GM23248 (cell line): ENCODE data around the gene NXF1.

ENCODE experiments used
- EZH2 ChIP-seq: fragments of 200-600 bp; sonication (generic); IDR thresholded peaks from 2 replicates; pipeline ENCODE4 v1.6.1; 2018; ENCODE audit warnings: antibody characterized with exemption, mild to moderate bottlenecking; ENCODE audit not compliant: insufficient read depth, poor library complexity, severe bottlenecking
- EZH2phosphoT487 ChIP-seq: fragments of 200-600 bp; sonication (generic); IDR thresholded peaks from 2 replicates; pipeline ENCODE4 v1.6.1; 2018; ENCODE audit warnings: antibody characterized with exemption, moderate library complexity, mild to moderate bottlenecking, low read depth; ENCODE audit not compliant: insufficient read depth

DNA sequence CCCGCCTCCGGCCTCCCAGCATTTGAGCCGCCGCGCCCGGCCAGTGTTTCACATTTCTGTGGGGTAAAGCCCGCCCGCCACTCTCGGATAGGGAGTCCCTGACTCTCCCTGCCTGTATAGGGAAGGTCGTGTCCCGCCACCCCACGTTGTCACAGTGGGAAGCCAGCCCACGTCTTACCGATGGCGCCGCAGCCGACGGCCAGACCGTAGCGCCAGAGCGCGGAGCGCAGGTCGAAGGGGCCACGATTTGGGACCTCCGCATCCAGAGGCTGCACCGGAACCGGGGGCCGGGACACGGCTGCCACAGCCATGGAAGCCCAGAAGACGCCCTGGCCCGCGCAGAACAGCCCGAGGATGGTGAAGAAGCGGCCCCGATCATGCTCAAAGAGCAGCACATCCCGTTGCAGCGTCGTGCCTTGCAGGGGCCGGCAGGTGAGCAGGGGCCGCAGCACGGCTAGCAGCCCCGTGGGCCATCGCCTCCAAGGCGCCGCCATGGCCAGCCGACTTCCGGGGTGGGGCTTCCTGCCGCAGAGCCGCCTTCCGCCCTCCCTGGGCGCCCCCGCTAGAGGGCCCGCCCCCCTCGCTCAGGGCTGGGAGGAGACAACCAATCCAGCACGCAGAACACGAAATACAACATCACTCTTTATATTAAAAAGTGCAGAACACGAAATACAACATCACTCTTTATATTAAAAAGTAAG is 13.6 kb downstream of the NXF1 start, which contains the start of gene TMEM223:
- TF ChIP-seq EZH2phosphoT487: no peak
- no peak for TF ChIP-seq EZH2
